ENCODE results near the gene SNX11. TPM values are rescaled to one million over a fixed set of nuclear protein-coding genes. Genes with fewer than 3 reads are reported as not detected.
A peak's percentile ranks its signal among the peaks of the same experiment; 100 is the strongest.

The SNX11 gene
- total and polyA plus RNA-seq, 9 of the 15 experiments (the other 6 are each of a cell fraction or from before 2014, with no cell fraction given) = 12.4 to 24.0 (median 16.8) TPM

GRCh38 chr17:48148854-48149786 is 41.6 kb downstream of the SNX11 start (continued):
- TF ChIP-seq ZNF764 (CRISPR knock-in tag; IDR thresholded peaks at IDR 0.05; ENCODE audit: low read depth) (no peak), ZNF57 (CRISPR knock-in tag; IDR thresholded peaks at IDR 0.05) (no peak), CCNT2 (IDR thresholded peaks at IDR 0.05; ENCODE audit: borderline replicate concordance, extremely low read depth, insufficient read length, low read depth, low read length) (no peak), HINFP (tag; conservative IDR thresholded peaks at IDR 0.05; ENCODE audit: low read depth) (no peak), DDX20 (tag; IDR thresholded peaks at IDR 0.05; ENCODE audit: low read depth) (no peak), SPI1 (IDR thresholded peaks at IDR 0.05; ENCODE audit: borderline replicate concordance, low read depth, low read length) (no peak), TEAD2 (tag; IDR thresholded peaks at IDR 0.05) (no peak), POLR2AphosphoS5 (IDR thresholded peaks at IDR 0.05; ENCODE audit: control insufficient read depth, insufficient read depth, low read depth, low read length) (no peak), ZNF408 (CRISPR knock-in tag; IDR thresholded peaks at IDR 0.05; ENCODE audit: low read depth) (no peak), HNRNPK (IDR thresholded peaks at IDR 0.05; ENCODE audit: low read depth, low read length, poor library complexity, severe bottlenecking) (no peak), KAT8 (IDR thresholded peaks at IDR 0.05; ENCODE audit: low read depth) (no peak), XRCC4 (IDR thresholded peaks at IDR 0.05; ENCODE audit: extremely low read depth, insufficient read depth, insufficient read length) (no peak), HDAC1 (IDR thresholded peaks at IDR 0.05) (no peak), NCOA2 (IDR thresholded peaks at IDR 0.05; ENCODE audit: partially characterized antibody in 2 of 2) (no peak), ZNF277 (CRISPR knock-in tag; IDR thresholded peaks at IDR 0.05; ENCODE audit: borderline replicate concordance) (no peak), OTX1 (CRISPR knock-in tag; IDR thresholded peaks at IDR 0.05) (no peak)
- TF ChIP-seq, protein P1, sequence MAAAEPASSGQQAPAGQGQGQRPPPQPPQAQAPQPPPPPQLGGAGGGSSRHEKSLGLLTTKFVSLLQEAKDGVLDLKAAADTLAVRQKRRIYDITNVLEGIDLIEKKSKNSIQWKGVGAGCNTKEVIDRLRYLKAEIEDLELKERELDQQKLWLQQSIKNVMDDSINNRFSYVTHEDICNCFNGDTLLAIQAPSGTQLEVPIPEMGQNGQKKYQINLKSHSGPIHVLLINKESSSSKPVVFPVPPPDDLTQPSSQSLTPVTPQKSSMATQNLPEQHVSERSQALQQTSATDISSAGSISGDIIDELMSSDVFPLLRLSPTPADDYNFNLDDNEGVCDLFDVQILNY (CRISPR knock-in tag; IDR thresholded peaks at IDR 0.05) = no peak
- TF ChIP-seq, protein P2, sequence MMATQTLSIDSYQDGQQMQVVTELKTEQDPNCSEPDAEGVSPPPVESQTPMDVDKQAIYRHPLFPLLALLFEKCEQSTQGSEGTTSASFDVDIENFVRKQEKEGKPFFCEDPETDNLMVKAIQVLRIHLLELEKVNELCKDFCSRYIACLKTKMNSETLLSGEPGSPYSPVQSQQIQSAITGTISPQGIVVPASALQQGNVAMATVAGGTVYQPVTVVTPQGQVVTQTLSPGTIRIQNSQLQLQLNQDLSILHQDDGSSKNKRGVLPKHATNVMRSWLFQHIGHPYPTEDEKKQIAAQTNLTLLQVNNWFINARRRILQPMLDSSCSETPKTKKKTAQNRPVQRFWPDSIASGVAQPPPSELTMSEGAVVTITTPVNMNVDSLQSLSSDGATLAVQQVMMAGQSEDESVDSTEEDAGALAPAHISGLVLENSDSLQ (IDR thresholded peaks at IDR 0.05) = peak; percentile 64
- TF ChIP-seq, protein P3, sequence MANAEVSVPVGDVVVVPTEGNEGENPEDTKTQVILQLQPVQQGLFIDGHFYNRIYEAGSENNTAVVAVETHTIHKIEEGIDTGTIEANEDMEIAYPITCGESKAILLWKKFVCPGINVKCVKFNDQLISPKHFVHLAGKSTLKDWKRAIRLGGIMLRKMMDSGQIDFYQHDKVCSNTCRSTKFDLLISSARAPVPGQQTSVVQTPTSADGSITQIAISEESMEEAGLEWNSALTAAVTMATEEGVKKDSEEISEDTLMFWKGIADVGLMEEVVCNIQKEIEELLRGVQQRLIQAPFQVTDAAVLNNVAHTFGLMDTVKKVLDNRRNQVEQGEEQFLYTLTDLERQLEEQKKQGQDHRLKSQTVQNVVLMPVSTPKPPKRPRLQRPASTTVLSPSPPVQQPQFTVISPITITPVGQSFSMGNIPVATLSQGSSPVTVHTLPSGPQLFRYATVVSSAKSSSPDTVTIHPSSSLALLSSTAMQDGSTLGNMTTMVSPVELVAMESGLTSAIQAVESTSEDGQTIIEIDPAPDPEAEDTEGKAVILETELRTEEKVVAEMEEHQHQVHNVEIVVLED (CRISPR knock-in tag; IDR thresholded peaks at IDR 0.05) = no peak

All from K562 (cell line).